ENCODE results near the gene NRG3.

DNA sequence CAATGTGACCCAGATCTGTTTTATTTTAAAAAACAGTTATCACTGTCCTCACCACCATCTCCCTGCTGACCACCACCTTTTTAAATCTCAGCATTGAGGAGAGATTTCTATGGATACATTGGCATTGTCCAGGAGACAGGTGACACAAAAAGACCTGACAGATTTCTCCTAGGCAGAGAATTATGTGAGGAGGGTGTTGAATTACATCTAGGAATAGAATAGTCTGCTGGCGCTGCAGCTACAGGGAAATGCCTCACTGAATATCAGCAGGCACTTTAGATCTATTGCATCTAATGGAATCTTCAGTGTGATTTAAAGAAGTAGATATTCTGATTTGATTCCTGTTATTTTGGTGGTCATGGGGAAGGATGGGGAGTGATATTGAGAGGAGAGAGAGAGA lies 593.5 kb downstream of the NRG3 start:
- TF ChIP-seq POLR2A (IDR thresholded peaks at IDR 0.05; ENCODE audit: borderline replicate concordance, extremely low read depth, insufficient read depth, insufficient read length) (no peak), EZH2 (IDR thresholded peaks at IDR 0.05) (no peak), TCF7L2 (IDR thresholded peaks at IDR 0.05; ENCODE audit: borderline replicate concordance, extremely low read depth, insufficient read depth, insufficient read length) (no peak), YY1 (IDR thresholded peaks at IDR 0.05; ENCODE audit: extremely low read depth, insufficient replicate concordance, low read depth, low read length) (no peak)
- TF ChIP-seq, protein P1, sequence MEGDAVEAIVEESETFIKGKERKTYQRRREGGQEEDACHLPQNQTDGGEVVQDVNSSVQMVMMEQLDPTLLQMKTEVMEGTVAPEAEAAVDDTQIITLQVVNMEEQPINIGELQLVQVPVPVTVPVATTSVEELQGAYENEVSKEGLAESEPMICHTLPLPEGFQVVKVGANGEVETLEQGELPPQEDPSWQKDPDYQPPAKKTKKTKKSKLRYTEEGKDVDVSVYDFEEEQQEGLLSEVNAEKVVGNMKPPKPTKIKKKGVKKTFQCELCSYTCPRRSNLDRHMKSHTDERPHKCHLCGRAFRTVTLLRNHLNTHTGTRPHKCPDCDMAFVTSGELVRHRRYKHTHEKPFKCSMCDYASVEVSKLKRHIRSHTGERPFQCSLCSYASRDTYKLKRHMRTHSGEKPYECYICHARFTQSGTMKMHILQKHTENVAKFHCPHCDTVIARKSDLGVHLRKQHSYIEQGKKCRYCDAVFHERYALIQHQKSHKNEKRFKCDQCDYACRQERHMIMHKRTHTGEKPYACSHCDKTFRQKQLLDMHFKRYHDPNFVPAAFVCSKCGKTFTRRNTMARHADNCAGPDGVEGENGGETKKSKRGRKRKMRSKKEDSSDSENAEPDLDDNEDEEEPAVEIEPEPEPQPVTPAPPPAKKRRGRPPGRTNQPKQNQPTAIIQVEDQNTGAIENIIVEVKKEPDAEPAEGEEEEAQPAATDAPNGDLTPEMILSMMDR (IDR thresholded peaks at IDR 0.05 in 2 of 3, conservative IDR thresholded peaks at IDR 0.05 in 1 of 3; ENCODE audit: borderline replicate concordance in 1 of 3, insufficient read depth in 1 of 3, low read depth in 2 of 3, low read length in 2 of 3) = no peak
